Fibroblast of mammary gland (primary cell): ENCODE data around the gene COPB1.

Source experiments
- DNase-seq: peaks from one replicate; pipeline ENCODE4 v3.0.0-alpha.2; 2010; ENCODE audit warnings: low read depth
- H3K4me3 ChIP-seq: 2 replicates; pipeline ENCODE4 v1.5.1; 2011; ENCODE audit warnings: low read depth, mild to moderate bottlenecking, low read length, moderate library complexity; ENCODE audit not compliant: control insufficient read depth
- TF ChIP-seq, protein P1 (sequence below): conservative IDR thresholded peaks from 2 replicates; pipeline ENCODE4 v1.5.1; 2011; ENCODE audit warnings: low read depth, low read length, inconsistent platforms; ENCODE audit not compliant: control insufficient read depth, insufficient read depth

COPB1 gene

DNA sequence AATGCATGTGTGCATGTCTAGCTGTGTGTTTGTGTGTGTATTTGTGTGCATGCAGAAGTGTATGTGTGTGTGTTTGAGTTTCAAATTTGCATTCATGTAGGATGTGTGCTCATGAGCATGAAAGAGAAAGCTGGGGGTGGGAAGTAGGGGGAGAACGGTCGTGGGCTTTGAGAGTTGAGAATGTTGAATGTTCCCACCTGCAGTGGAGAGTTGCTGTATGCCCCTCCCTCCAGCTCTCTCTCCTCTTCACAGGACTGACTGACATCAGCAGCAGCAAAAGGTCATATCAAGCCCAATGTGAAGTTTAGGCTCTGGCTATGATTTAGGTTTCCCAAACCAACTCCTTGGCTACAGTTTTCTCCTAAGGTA, 76.8 kb downstream of the COPB1 start:
- DNase-seq, result no peak
- H3K4me3 ChIP-seq, result no peak overlapping the region
- TF ChIP-seq, protein P1, sequence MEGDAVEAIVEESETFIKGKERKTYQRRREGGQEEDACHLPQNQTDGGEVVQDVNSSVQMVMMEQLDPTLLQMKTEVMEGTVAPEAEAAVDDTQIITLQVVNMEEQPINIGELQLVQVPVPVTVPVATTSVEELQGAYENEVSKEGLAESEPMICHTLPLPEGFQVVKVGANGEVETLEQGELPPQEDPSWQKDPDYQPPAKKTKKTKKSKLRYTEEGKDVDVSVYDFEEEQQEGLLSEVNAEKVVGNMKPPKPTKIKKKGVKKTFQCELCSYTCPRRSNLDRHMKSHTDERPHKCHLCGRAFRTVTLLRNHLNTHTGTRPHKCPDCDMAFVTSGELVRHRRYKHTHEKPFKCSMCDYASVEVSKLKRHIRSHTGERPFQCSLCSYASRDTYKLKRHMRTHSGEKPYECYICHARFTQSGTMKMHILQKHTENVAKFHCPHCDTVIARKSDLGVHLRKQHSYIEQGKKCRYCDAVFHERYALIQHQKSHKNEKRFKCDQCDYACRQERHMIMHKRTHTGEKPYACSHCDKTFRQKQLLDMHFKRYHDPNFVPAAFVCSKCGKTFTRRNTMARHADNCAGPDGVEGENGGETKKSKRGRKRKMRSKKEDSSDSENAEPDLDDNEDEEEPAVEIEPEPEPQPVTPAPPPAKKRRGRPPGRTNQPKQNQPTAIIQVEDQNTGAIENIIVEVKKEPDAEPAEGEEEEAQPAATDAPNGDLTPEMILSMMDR, result no peak

DNA sequence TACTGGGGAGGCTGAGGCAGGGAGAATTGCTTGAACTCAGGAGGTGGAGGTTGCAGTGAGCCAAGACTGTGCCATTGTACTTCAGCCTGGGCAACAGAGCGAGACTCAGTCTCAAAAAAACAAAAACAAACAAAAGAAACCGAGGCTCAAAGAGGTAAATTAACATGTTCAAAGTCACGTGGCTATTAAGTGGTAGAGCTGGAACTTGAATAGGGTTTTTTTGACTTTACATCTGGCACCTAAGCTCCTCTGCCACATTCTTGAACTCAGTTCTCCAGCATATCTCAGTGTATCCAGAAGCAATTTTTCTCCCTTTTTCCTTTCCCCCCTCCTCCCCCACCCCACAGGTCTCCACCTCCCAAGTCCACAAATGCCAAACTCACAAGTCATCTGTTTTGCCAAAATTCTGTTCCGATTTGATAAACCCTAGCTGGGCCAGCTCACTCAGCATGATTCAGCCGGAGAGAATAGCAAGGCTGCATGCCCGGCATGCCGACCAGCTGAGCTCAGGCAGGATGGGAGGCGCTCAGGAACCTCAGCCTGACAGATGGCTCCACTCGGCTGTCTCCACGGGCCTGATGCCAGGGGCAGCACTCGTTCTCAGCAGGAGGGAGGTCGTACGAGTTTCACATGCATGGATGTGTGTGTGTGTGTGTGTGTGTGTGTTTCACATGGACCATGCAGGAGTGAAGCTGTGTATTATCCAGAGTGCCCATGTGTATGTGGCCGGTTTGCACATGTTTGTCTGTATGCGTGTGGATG, 77.4 kb downstream of the COPB1 start:
- peak; percentile 99 for DNase-seq
- TF ChIP-seq, protein P1, result no peak
- no peak overlapping the region for H3K4me3 ChIP-seq

DNA sequence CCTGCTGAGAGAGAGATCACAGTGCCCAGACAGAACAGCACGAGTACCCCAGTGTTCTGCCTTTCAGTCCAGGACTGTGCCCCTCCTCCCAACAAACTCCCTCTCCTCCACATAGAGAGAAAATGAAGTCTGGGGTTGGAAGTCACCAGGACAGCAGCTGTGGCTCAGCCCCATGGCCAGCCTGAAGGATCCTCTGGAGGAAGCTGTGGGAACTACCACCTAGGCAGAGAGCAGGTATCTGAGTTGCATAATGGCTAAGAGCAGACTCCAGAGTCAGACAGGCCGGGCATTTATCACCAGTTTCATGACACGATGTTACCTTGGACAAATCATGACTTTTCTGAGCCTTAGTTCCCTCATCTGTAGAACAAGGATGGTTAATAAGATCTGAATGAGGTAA, 79.4 kb downstream of the COPB1 start:
- no peak for DNase-seq
- TF ChIP-seq, protein P1, result no peak

DNA sequence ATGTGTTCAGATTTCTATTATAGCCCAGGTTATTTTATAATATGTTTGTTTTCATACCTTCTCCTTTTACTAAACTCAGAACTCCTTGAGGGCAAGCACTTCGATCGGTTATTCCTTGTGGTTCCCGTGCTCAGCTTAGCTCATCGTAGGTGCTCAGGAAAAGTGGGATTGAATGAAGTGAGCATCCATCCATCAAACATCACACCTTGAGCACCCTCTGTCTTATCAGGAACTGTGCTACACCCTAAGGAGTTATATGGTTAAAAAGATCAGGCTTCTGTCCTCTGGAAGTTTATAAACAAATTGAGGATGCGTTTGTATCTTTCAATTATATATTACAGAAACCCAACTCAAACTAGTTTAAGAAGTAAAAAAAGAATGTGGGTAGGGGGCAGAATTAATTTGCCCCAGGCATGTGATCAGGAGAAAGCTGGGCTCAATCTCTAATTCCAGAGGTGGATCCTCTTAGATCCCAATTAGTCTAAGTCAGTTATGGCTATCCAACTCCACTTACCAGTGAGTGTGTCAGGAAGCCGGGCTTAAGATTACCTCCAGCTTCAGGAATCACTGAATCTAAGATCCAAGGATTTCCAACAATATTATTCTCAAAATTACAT, 80.7 kb downstream of the COPB1 start:
- DNase-seq, result peak; percentile 45
- TF ChIP-seq, protein P1, result peak; percentile 40
- H3K4me3 ChIP-seq, result no peak overlapping the region

More for the DNA sequence above, 79.4 kb downstream of the COPB1 start:
- no peak overlapping the region for H3K4me3 ChIP-seq

DNA sequence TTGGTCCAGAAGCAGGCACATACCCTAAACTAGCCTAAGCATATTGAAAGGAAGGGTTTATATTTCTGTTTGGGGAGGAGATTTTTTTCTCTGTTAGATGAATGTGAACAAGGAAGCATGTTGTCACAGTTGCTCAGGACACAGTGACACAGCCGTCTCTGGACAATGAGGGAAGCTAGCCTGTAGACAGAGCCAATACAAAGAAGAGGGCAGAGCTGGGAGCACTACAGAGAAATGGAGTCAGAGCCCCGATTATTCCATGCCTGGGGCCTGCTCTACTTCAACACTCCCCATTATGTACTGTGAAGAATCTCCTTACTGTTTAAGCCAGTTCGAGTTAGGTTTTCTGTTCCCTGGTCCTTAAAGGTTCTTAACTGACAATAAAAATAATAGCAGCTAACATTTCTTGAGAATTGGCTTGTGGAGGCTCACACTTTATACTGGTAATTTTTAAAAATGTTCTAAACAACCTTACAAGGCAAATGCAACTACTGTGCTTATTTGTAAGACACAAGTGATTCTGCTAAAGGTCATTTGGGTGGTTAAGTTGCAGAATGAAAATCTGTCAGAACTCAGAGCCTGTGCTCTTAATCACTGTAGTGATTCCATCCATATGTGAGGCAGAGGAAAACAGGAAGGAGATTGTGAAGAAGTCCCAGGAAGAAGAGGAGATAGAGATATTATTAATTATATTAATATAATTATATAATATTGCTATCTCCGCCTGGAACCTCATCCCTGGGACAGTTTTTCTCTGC, 81.8 kb downstream of the COPB1 start:
- peak; percentile 83 for DNase-seq
- TF ChIP-seq, protein P1, result no peak

DNA sequence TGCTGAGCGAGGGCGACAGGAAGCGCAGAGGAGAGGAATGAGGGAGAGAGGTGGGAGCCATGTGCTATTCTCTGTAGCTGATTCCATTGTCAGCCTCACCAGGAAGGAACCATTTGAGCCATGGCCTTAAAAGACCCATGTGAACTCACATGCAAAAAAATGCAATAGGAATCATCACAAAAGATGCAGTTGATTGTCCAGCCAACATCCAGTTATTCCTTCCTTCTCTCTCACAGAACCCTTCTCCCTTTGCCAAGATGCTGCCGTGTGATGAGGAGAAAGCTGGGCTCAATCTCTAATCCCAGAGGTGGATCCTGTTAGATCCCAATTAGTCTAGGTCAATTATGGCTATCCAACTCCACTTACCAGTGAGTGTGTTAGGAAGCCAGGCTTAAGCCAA, 82.4 kb downstream of the COPB1 start:
- DNase-seq, result peak; percentile 56
- TF ChIP-seq, protein P1, result no peak
- H3K4me3 ChIP-seq, result no peak overlapping the region

More for the DNA sequence above, 81.8 kb downstream of the COPB1 start:
- no peak overlapping the region for H3K4me3 ChIP-seq
